DND-41 (cell line): ENCODE data around the gene SH3BP2.

ENCODE experiments used
- ATAC-seq: fragments of 200-7000 bp; cut with Tn5 transposase; 3 replicates; pipeline ENCODE4 v1.9.1; 2021; ENCODE audit warnings: low read depth; ENCODE audit not compliant: insufficient read depth
- DNase-seq: peaks from one replicate; pipeline ENCODE4 v3.0.0-alpha.2; 2020
- H2AFZ ChIP-seq: 2 replicates; pipeline ENCODE4 v1.6.0; 2012; ENCODE audit warnings: low read depth, low read length
- H3K27ac ChIP-seq: 2 replicates; pipeline ENCODE4 v1.5.1; 2012; ENCODE audit warnings: low read length, inconsistent platforms
- H3K27me3 ChIP-seq: fragments of 200-600 bp; sonication (generic); 2 replicates; pipeline ENCODE4 v1.6.0; 2012; ENCODE audit warnings: low read length, mild to moderate bottlenecking, inconsistent platforms; ENCODE audit not compliant: insufficient read depth, poor library complexity
- H3K36me3 ChIP-seq: 2 replicates; pipeline ENCODE4 v1.5.1; 2012; ENCODE audit warnings: low read length, inconsistent platforms; ENCODE audit not compliant: insufficient read depth
- H3K4me1 ChIP-seq: 2 replicates; pipeline ENCODE4 v1.5.1; 2012; ENCODE audit warnings: mild to moderate bottlenecking, low read length; ENCODE audit not compliant: insufficient read depth
- H3K4me2 ChIP-seq: 2 replicates; pipeline ENCODE4 v1.6.0; 2012; ENCODE audit warnings: mild to moderate bottlenecking, moderate library complexity, low read length, inconsistent platforms; ENCODE audit not compliant: insufficient read depth
- H3K4me3 ChIP-seq, 2 experiments: fragments of 200-600 bp in 1 of 2; shearing (Covaris generic) in 1 of 2; 2 replicates each; pipeline ENCODE4 v1.5.1; 2012 to 2016; ENCODE audit warnings: inconsistent platforms in 2 of 2, low read length in 2 of 2, mild to moderate bottlenecking in 2 of 2, low read depth in 1 of 2, moderate library complexity in 1 of 2
- H3K79me2 ChIP-seq: 2 replicates; pipeline ENCODE4 v1.6.0; 2012; ENCODE audit warnings: low read length, inconsistent platforms; ENCODE audit not compliant: insufficient read depth
- H3K9ac ChIP-seq: 2 replicates; pipeline ENCODE4 v1.6.0; 2012; ENCODE audit warnings: low read depth, mild to moderate bottlenecking, inconsistent platforms, low read length, moderate library complexity
- H3K9me3 ChIP-seq: 2 replicates; pipeline ENCODE4 v1.5.1; 2012; ENCODE audit warnings: low read length, moderate library complexity, mild to moderate bottlenecking, inconsistent platforms; ENCODE audit not compliant: insufficient read depth, severe bottlenecking
- H4K20me1 ChIP-seq: 2 replicates; pipeline ENCODE4 v1.6.0; 2012; ENCODE audit warnings: low read length; ENCODE audit not compliant: insufficient read depth
- CTCF ChIP-seq: IDR thresholded peaks from 2 replicates; pipeline ENCODE4 v1.5.1; 2012; ENCODE audit warnings: borderline replicate concordance, low read length, moderate library complexity, mild to moderate bottlenecking; ENCODE audit not compliant: poor library complexity, severe bottlenecking; ENCODE audit errors: extremely low read depth
- EZH2 ChIP-seq: IDR thresholded peaks from 3 replicates; pipeline ENCODE4 v1.6.1; 2012; ENCODE audit warnings: borderline replicate concordance, low read depth, mild to moderate bottlenecking, moderate library complexity, low read length, inconsistent platforms; ENCODE audit not compliant: severe bottlenecking

Gene SH3BP2

GRCh38 chr4:2886161-2886560 is 93.3 kb downstream of the SH3BP2 start:
- Histone ChIP-seq H3K36me3 (peaks cover 72% of the 10 kb centered on the region), H3K27ac (no peak overlapping the region), H3K4me2 (no peak overlapping the region), H3K9me3 (no peaks in the 10 kb centered on the region), H4K20me1 (0 out of 2 replicates have a peak, but pooled peaks cover 3% of the 10 kb centered on the region), H3K79me2 (peaks cover 11% of the 10 kb centered on the region), H3K4me1 (no peaks in the 10 kb centered on the region), H3K9ac (no peak overlapping the region), H3K27me3 (no peaks in the 10 kb centered on the region), H2AFZ (no peak overlapping the region), H3K4me3 (no peak overlapping the region)
- no peak for TF ChIP-seq EZH2
- no peak for TF ChIP-seq CTCF
- no peak for ATAC-seq
- no peak for DNase-seq

GRCh38 chr4:2886622-2887021 is 93.7 kb downstream of the SH3BP2 start:
- 0 out of 2 replicates have a peak, but pooled peaks cover 3% of the 10 kb centered on the region for H4K20me1 ChIP-seq
- no peak for TF ChIP-seq EZH2
- TF ChIP-seq CTCF: no peak
- no peak overlapping the region for H3K4me3 ChIP-seq
- H3K36me3 ChIP-seq: peaks cover 68% of the 10 kb centered on the region
- no peak overlapping the region for H3K9ac ChIP-seq
- H3K79me2 ChIP-seq: peaks cover 11% of the 10 kb centered on the region
- no peak overlapping the region for H3K27ac ChIP-seq
- no peaks in the 10 kb centered on the region for H3K9me3 ChIP-seq
- DNase-seq (no peak), ATAC-seq (no peak)
- H3K4me2 ChIP-seq: no peak overlapping the region
- H3K4me1 ChIP-seq: no peaks in the 10 kb centered on the region
- no peaks in the 10 kb centered on the region for H3K27me3 ChIP-seq
- H2AFZ ChIP-seq: no peak overlapping the region

- Histone ChIP-seq H3K4me3 (no peak overlapping the region), H3K9ac (no peak overlapping the region), H3K4me2 (no peak overlapping the region), H3K79me2 (peaks cover 8% of the 10 kb centered on the region), H2AFZ (no peak overlapping the region), H3K27me3 (no peaks in the 10 kb centered on the region), H3K36me3 (peaks cover 65% of the 10 kb centered on the region), H4K20me1 (0 out of 2 replicates have a peak, but pooled peaks cover 3% of the 10 kb centered on the region), H3K4me1 (no peaks in the 10 kb centered on the region), H3K9me3 (no peaks in the 10 kb centered on the region), H3K27ac (no peak overlapping the region)
- TF ChIP-seq EZH2 (no peak), CTCF (no peak)
- no peak for DNase-seq
- ATAC-seq: no peak
Measured at GRCh38 chr4:2887343-2887742, 94.5 kb downstream of the SH3BP2 start.

- peaks cover 6% of the 10 kb centered on the region for H3K79me2 ChIP-seq
- no peak overlapping the region for H3K4me2 ChIP-seq
- no peaks in the 10 kb centered on the region for H3K4me1 ChIP-seq
- no peak overlapping the region for H3K4me3 ChIP-seq
- TF ChIP-seq CTCF: no peak
- no peak for TF ChIP-seq EZH2
- H3K9me3 ChIP-seq: no peaks in the 10 kb centered on the region
- H2AFZ ChIP-seq: no peak overlapping the region
- no peak overlapping the region for H3K27ac ChIP-seq
- 0 out of 2 replicates have a peak, but pooled peaks cover 3% of the 10 kb centered on the region for H4K20me1 ChIP-seq
- no peaks in the 10 kb centered on the region for H3K27me3 ChIP-seq
- no peak for DNase-seq
- no peak for ATAC-seq
- H3K36me3 ChIP-seq: peaks cover 57% of the 10 kb centered on the region
- H3K9ac ChIP-seq: no peak overlapping the region
Measured at GRCh38 chr4:2888886-2889285, 96.0 kb downstream of the SH3BP2 start.
